Pancreas (tissue), 8 donors: ENCODE data around the gene UBXN1. TPM values are rescaled to one million over a fixed set of nuclear protein-coding genes. Genes with fewer than 3 reads are reported as not detected.

Experiments used
- polyA plus RNA-seq, 2 donors: library from polyadenylated mRNA; stranded (reverse); fragments of 200-250 nt; gene quantifications; one replicate each; pipeline ENCODE4 v1.2.3, GENCODE V29; 2013
- total RNA-seq, 6 donors: library from RNA; stranded (reverse); fragmentation: NEBNext Ultra II Directional in 4 of 6; extraction: Animal tissue kit (Norgen Biotek cat#: 25700) in 4 of 6; gene quantifications; one replicate each; pipeline versions ENCODE4 v1.2.1 to v1.2.4, GENCODE V29; 2021 to 2023
- donor health status: healthy with polysubstance abuse.
- donor health status: DM: no; HTN: no; CAD: no; lungs with moderate emphysema.
- donor health status: DM: no; HTN: no; CAD: no.
- donor health status: Bipolar disorder and iron deficiency.
- donor health status: DM: yes; HTN: yes; CAD: no.
- donor health status: DM: no; HTN: no; CAD: no.
- donor health status: DM: no; HTN: no; CAD: no.
- donor health status: DM: yes; HTN: yes; CAD: no.

Gene UBXN1
- total and polyA plus RNA-seq, 8 donors: 37.7 to 104 (median 60.0) TPM

Other genes with a start within 250 kb of the UBXN1 start
- 100 to 1,000 TPM in 1 of 6 donors, 10 to 100 TPM in 5; 53.2 to 163 (median 77.2) TPM for gene AHNAK, start 132.3 kb downstream of the UBXN1 start, total RNA-seq
- 10 to 100 TPM; 18.7 to 32.5 TPM for gene AHNAK, start 132.3 kb downstream of the UBXN1 start, polyA plus RNA-seq
- gene EEF1G, start 105.2 kb downstream of the UBXN1 start, total RNA-seq: 1,000 to 10,000 TPM in 4 of 6 donors, 100 to 1,000 TPM in 2; 723 to 1,171 (median 1,053) TPM
- gene EEF1G, start 105.2 kb downstream of the UBXN1 start, polyA plus RNA-seq: 100 to 1,000 TPM; 630 to 745 TPM
- 10 to 100 TPM; 12.0 to 20.3 (median 14.6) TPM for gene TUT1, start 87.5 kb downstream of the UBXN1 start, total RNA-seq
- 10 to 100 TPM; 24.6 to 33.4 TPM for gene TUT1, start 87.5 kb downstream of the UBXN1 start, polyA plus RNA-seq
- 10 to 100 TPM; 14.7 to 35.6 (median 23.0) TPM for gene MTA2, start 77.2 kb downstream of the UBXN1 start, total RNA-seq
- 10 to 100 TPM; 28.7 to 42.3 TPM for gene MTA2, start 77.2 kb downstream of the UBXN1 start, polyA plus RNA-seq
- 10 to 100 TPM; 22.0 to 34.1 (median 23.4) TPM for gene EML3, start 66.3 kb downstream of the UBXN1 start, total RNA-seq
- gene EML3, start 66.3 kb downstream of the UBXN1 start, polyA plus RNA-seq: 10 to 100 TPM; 70.7 to 86.4 TPM
- 1 to 10 TPM in 4 of 6 donors, under 1 TPM in 2; 0.65 to 2.8 (median 1.6) TPM for gene ROM1, start 65.8 kb downstream of the UBXN1 start, total RNA-seq
- 1 to 10 TPM; 5.1 to 5.6 TPM for gene ROM1, start 65.8 kb downstream of the UBXN1 start, polyA plus RNA-seq
- gene B3GAT3, start 57.1 kb downstream of the UBXN1 start, total RNA-seq: 10 to 100 TPM; 13.2 to 24.1 (median 17.1) TPM
- 10 to 100 TPM; 45.7 to 50.8 TPM for gene B3GAT3, start 57.1 kb downstream of the UBXN1 start, polyA plus RNA-seq
- gene GANAB, start 32.5 kb downstream of the UBXN1 start, total RNA-seq: 100 to 1,000 TPM; 106 to 210 (median 152) TPM
- 10 to 100 TPM; 88.1 to 93.1 TPM for gene GANAB, start 32.5 kb downstream of the UBXN1 start, polyA plus RNA-seq
- 10 to 100 TPM in 3 of 6 donors, 1 to 10 TPM in 3; 5.8 to 12.9 (median 9.5) TPM for gene INTS5, start 25.8 kb downstream of the UBXN1 start, total RNA-seq
- 1 to 10 TPM; 4.5 to 4.6 TPM for gene INTS5, start 25.8 kb downstream of the UBXN1 start, polyA plus RNA-seq
- gene C11orf98, start 13.9 kb downstream of the UBXN1 start, total RNA-seq: 10 to 100 TPM; 13.2 to 21.3 (median 16.9) TPM
- gene C11orf98, start 13.9 kb downstream of the UBXN1 start, polyA plus RNA-seq: 10 to 100 TPM; 56.3 to 70.8 TPM
- gene CSKMT, start 13.8 kb downstream of the UBXN1 start, total RNA-seq: 10 to 100 TPM in 1 of 6 donors, 1 to 10 TPM in 5; 4.0 to 11.0 (median 7.3) TPM
- gene CSKMT, start 13.8 kb downstream of the UBXN1 start, polyA plus RNA-seq: 10 to 100 TPM; 19.6 to 25.4 TPM
- gene UQCC3, start 7.4 kb downstream of the UBXN1 start, total RNA-seq: 1 to 10 TPM; 3.2 to 4.9 (median 3.6) TPM
- gene UQCC3, start 7.4 kb downstream of the UBXN1 start, polyA plus RNA-seq: 10 to 100 TPM; 14.1 to 17.3 TPM
- gene LBHD1, start 6.8 kb downstream of the UBXN1 start, total RNA-seq: 1 to 10 TPM; 1.4 to 4.0 (median 2.8) TPM
- gene LBHD1, start 6.8 kb downstream of the UBXN1 start, polyA plus RNA-seq: 10 to 100 TPM in 1 of 2 donors, 1 to 10 TPM in 1; 7.1 to 21.7 TPM
- 1 to 10 TPM in 2 of 6 donors, under 1 TPM in 4; 0.16 to 1.6 (median 0.53) TPM for gene LRRN4CL, start 10.5 kb upstream of the UBXN1 start, total RNA-seq
- under 1 TPM; 0.23 to 0.76 TPM for gene LRRN4CL, start 10.5 kb upstream of the UBXN1 start, polyA plus RNA-seq
- gene BSCL2, start 28.4 kb upstream of the UBXN1 start, total RNA-seq: 10 to 100 TPM; 30.3 to 58.6 (median 47.9) TPM
- gene BSCL2, start 28.4 kb upstream of the UBXN1 start, polyA plus RNA-seq: 100 to 1,000 TPM in 1 of 2 donors, 10 to 100 TPM in 1; 99.2 to 151 TPM
- gene GNG3, start 28.6 kb upstream of the UBXN1 start, total RNA-seq: under 1 TPM in 2 of 6 donors, not detected in 4; 0.19 to 0.37 TPM
- gene GNG3, start 28.6 kb upstream of the UBXN1 start, polyA plus RNA-seq: under 1 TPM in 1 of 2 donors, not detected in 1; 0.26 TPM
- gene HNRNPUL2, start 48.4 kb upstream of the UBXN1 start, total RNA-seq: 10 to 100 TPM; 17.5 to 26.2 (median 18.0) TPM
- gene HNRNPUL2, start 48.4 kb upstream of the UBXN1 start, polyA plus RNA-seq: 10 to 100 TPM; 19.1 to 25.9 TPM
- gene TTC9C, start 49.4 kb upstream of the UBXN1 start, total RNA-seq: 10 to 100 TPM in 4 of 6 donors, 1 to 10 TPM in 2; 7.6 to 17.8 (median 10.5) TPM
- gene TTC9C, start 49.4 kb upstream of the UBXN1 start, polyA plus RNA-seq: 10 to 100 TPM; 16.7 to 20.3 TPM
- 1 to 10 TPM; 3.7 to 9.8 (median 5.4) TPM for gene ZBTB3, start 75.1 kb upstream of the UBXN1 start, total RNA-seq
- 1 to 10 TPM; 2.0 to 2.4 TPM for gene ZBTB3, start 75.1 kb upstream of the UBXN1 start, polyA plus RNA-seq
- 10 to 100 TPM; 15.1 to 32.0 (median 22.6) TPM for gene POLR2G, start 82.5 kb upstream of the UBXN1 start, total RNA-seq
- gene POLR2G, start 82.5 kb upstream of the UBXN1 start, polyA plus RNA-seq: 10 to 100 TPM; 36.4 to 67.1 TPM
- 10 to 100 TPM in 4 of 6 donors, 1 to 10 TPM in 2; 9.3 to 18.6 (median 11.7) TPM for gene TAF6L, start 92.3 kb upstream of the UBXN1 start, total RNA-seq
- gene TAF6L, start 92.3 kb upstream of the UBXN1 start, polyA plus RNA-seq: 10 to 100 TPM; 37.2 to 53.5 TPM
- gene TMEM179B, start 108.3 kb upstream of the UBXN1 start, total RNA-seq: 10 to 100 TPM; 14.8 to 26.2 (median 19.1) TPM
- gene TMEM179B, start 108.3 kb upstream of the UBXN1 start, polyA plus RNA-seq: 10 to 100 TPM; 27.1 to 59.6 TPM
- 1 to 10 TPM; 5.0 to 9.1 (median 6.9) TPM for gene TMEM223, start 112.9 kb upstream of the UBXN1 start, total RNA-seq
- 10 to 100 TPM; 16.3 to 16.6 TPM for gene TMEM223, start 112.9 kb upstream of the UBXN1 start, polyA plus RNA-seq
- 10 to 100 TPM; 20.9 to 60.9 (median 30.8) TPM for gene NXF1, start 126.4 kb upstream of the UBXN1 start, total RNA-seq
- gene NXF1, start 126.4 kb upstream of the UBXN1 start, polyA plus RNA-seq: 100 to 1,000 TPM; 150 to 294 TPM
- gene STX5, start 153.0 kb upstream of the UBXN1 start, total RNA-seq: 10 to 100 TPM; 22.8 to 31.2 (median 26.9) TPM
- 10 to 100 TPM; 18.6 to 27.9 TPM for gene STX5, start 153.0 kb upstream of the UBXN1 start, polyA plus RNA-seq
- gene TEX54, start 153.8 kb upstream of the UBXN1 start, total RNA-seq: not detected
- under 1 TPM in 1 of 2 donors, not detected in 1; 0.65 TPM for gene TEX54, start 153.8 kb upstream of the UBXN1 start, polyA plus RNA-seq
- 10 to 100 TPM; 18.4 to 35.1 (median 27.1) TPM for gene WDR74, start 160.5 kb upstream of the UBXN1 start, total RNA-seq
- 10 to 100 TPM; 47.6 to 59.5 TPM for gene WDR74, start 160.5 kb upstream of the UBXN1 start, polyA plus RNA-seq
- gene SLC3A2, start 201.8 kb upstream of the UBXN1 start, total RNA-seq: 100 to 1,000 TPM in 1 of 6 donors, 10 to 100 TPM in 5; 68.8 to 331 (median 75.1) TPM
- gene SLC3A2, start 201.8 kb upstream of the UBXN1 start, polyA plus RNA-seq: 100 to 1,000 TPM in 1 of 2 donors, 10 to 100 TPM in 1; 66.9 to 116 TPM
- under 1 TPM in 5 of 6 donors, not detected in 1; 0.06 to 0.15 (median 0.09) TPM for gene CHRM1, start 242.3 kb upstream of the UBXN1 start, total RNA-seq
- gene CHRM1, start 242.3 kb upstream of the UBXN1 start, polyA plus RNA-seq: under 1 TPM; 0.14 to 0.19 TPM